Peyer's patch (tissue), 4 donors: ENCODE measurements around the gene ZC2HC1B.

Experiments
- CTCF ChIP-seq, 6 experiments: fragments of 450-650 bp in 4 of 6; fragments of 200-600 bp in 2 of 6; sonication (generic) in 1 of 6; IDR thresholded peaks; one replicate each; pipeline ENCODE4 v1.5.1; 2017 to 2019; ENCODE audit warnings: antibody characterized with exemption in 6 of 6, mild to moderate bottlenecking in 3 of 6, moderate library complexity in 1 of 6
- POLR2A ChIP-seq, 2 donors: fragments of 450-650 bp; IDR thresholded peaks; one replicate each; pipeline ENCODE4 v1.5.1; 2017; ENCODE audit warnings: antibody characterized with exemption in 2 of 2, mild to moderate bottlenecking in 2 of 2, moderate library complexity in 2 of 2

DNA sequence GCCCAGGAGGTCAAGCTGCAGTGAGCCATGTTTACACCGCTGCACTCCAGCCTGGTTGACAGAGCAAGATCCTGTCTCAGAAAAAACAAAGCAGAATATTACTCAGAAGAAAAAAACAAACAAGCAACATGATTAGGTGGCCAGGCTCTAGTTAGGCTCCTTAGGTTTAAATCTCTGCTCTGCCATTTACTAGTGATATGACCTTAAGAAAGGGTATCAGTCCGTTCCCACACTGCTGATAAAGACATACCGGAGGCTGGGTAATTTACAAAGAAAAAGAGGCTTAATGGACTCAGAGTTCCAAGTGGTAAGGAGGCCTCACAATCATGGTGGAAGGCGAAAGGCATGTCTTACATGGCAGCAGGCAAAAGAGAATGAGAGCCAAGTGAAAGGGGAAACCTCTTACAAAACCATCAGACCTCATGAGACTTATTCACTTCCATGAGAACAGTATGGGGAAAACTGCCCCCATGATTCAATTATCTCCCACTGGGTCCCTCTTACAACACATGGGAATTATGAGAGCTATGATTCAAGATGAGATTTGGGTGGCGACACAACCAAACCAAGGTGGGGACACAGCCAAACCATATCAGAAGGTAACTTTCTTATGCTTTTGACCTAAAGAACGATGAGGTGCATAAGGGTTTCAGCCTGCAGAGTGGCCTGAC is 23.5 kb upstream of the ZC2HC1B start:
- TF ChIP-seq CTCF (IDR thresholded peaks at IDR 0.05) (no peak), POLR2A (IDR thresholded peaks at IDR 0.05) (no peak)
